ENCODE measurements around the gene SLC25A28.

Gene SLC25A28

DNA sequence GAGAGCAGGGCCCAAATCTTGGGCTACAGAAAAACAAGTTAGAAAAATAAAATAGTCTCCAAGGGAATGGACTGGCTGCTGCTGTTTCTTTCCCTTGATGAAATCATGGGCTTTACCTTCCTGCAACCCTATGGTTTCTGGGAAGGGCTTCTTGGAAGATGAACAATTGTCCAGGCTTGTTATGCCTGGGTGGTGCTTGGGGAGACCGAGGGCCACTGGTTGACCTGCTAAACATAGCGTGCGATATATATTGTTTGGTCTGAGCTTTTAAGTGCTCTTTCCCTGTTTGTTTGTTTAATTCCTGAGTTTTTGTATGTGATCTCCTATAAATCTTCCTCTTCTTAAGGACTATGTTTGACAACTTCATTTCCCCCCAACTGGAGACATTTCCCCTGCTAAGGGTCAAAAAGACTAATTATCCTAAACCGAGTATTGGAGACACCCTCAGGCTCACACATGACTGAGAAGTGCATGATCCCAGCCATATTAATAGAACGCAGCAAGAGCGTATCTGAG is 37.9 kb downstream of the SLC25A28 start:
- no peak for DNase-seq

GRCh38 chr10:99579971-99580370 is 40.3 kb downstream of the SLC25A28 start:
- DNase-seq: no peak

- no peak for DNase-seq
Measured at GRCh38 chr10:99573790-99574189, 46.4 kb downstream of the SLC25A28 start.

GRCh38 chr10:99571816-99572215 is 48.4 kb downstream of the SLC25A28 start:
- DNase-seq: no peak

DNA sequence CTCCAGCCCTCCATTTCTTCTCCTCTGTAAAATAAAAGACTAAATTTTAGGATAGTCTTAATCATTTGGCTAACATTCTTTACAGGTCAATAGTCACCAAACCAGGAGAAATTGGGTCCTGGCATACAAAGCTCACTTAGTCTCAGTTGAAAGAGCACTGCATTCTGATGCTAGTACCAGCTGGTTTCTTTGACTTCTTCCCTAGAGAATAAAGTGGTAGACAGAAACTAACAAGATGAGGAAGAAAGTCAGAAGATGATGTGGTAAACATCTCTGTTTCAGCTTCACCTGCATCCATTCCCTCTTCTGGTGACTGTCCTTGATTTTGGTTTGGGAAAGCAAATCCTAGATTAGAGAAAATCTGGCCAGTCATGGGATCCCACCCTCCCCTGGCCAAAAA is 50.3 kb downstream of the SLC25A28 start:
- DNase-seq: no peak

- no peak for DNase-seq
Measured at GRCh38 chr10:99569253-99569939, 50.8 kb downstream of the SLC25A28 start.

DNA sequence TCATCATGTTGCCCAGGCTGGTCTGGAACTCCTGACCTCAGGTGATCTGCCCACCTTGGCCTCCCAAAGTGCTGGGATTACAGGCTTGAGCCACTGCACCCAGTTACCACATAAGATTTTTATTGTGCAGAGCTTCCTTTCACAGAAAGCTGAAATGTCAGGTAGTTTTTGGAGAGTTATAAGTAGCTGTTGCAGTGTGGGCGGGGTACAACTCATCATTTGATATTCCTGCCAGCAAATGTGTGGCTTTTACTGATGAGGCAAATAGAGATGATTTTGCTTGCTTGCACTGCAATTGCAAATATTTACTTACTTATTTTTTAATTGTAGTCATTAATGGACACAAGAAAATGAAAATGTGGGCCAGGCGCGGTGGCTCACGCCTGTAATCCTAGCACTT is 55.1 kb downstream of the SLC25A28 start:
- DNase-seq: no peak

DNA sequence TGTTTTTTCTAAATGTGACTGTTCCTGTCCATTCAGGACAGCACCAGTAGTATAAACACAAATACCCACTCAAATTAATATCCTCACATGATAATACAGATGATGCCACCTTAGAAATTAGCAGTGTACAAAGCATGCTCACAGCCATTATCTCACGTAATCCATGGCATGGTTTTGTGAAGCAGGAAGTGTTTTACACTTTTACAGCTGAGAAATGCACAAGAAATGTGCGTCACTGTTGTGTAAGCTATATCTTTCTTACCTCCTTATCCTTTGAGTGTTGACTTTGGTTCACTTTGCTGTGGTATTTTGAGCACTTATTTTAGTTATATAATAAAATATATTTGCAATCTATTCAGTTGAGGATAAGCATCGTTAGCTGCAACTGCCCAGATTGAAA is 55.9 kb downstream of the SLC25A28 start:
- DNase-seq: no peak

GRCh38 chr10:99562631-99563030 is 57.6 kb downstream of the SLC25A28 start:
- DNase-seq: no peak
